ENCODE results near the gene MMRN2.

MMRN2 gene

GRCh38 chr10:86945361-86946212 lies 11.8 kb downstream of the MMRN2 start:
- no peak overlapping the region for H3K4me3 ChIP-seq (ENCODE audit: low read length)
- peak; percentile 40 for DNase-seq (ENCODE audit: low read depth)
- TF ChIP-seq CTCF (conservative IDR thresholded peaks at IDR 0.05; ENCODE audit: low read length): peak; percentile 60

GRCh38 chr10:86944907-86945306 lies 12.5 kb downstream of the MMRN2 start:
- TF ChIP-seq CTCF (conservative IDR thresholded peaks at IDR 0.05; ENCODE audit: low read length): no peak
- DNase-seq (ENCODE audit: low read depth): no peak
- H3K4me3 ChIP-seq (ENCODE audit: low read length): no peak overlapping the region

GRCh38 chr10:86944471-86944870 lies 12.9 kb downstream of the MMRN2 start:
- no peak overlapping the region for H3K4me3 ChIP-seq (ENCODE audit: low read length)
- peak; percentile 51 for DNase-seq (ENCODE audit: low read depth)
- TF ChIP-seq CTCF (conservative IDR thresholded peaks at IDR 0.05; ENCODE audit: low read length): no peak

GRCh38 chr10:86944031-86944419 lies 13.4 kb downstream of the MMRN2 start:
- TF ChIP-seq CTCF (conservative IDR thresholded peaks at IDR 0.05; ENCODE audit: low read length): no peak
- no peak overlapping the region for H3K4me3 ChIP-seq (ENCODE audit: low read length)
- no peak for DNase-seq (ENCODE audit: low read depth)

- DNase-seq (ENCODE audit: low read depth): no peak
- TF ChIP-seq CTCF (conservative IDR thresholded peaks at IDR 0.05; ENCODE audit: low read length): no peak
- no peak overlapping the region for H3K4me3 ChIP-seq (ENCODE audit: low read length)
These were observed 13.9 kb downstream of the MMRN2 start for GRCh38 chr10:86943316-86944030.

GRCh38 chr10:86942441-86943315 lies 14.7 kb downstream of the MMRN2 start:
- DNase-seq (ENCODE audit: low read depth): no peak
- no peak overlapping the region for H3K4me3 ChIP-seq (ENCODE audit: low read length)
- no peak for TF ChIP-seq CTCF (conservative IDR thresholded peaks at IDR 0.05; ENCODE audit: low read length)
